NCI-H446 (cell line): ENCODE measurements around the gene OVCH1.

Source experiments
- DNase-seq, 2 experiments: peaks; one replicate each; lab custom pipeline; 2025; lab: John Stamatoyannopoulos, UW

The OVCH1 gene, protein sequence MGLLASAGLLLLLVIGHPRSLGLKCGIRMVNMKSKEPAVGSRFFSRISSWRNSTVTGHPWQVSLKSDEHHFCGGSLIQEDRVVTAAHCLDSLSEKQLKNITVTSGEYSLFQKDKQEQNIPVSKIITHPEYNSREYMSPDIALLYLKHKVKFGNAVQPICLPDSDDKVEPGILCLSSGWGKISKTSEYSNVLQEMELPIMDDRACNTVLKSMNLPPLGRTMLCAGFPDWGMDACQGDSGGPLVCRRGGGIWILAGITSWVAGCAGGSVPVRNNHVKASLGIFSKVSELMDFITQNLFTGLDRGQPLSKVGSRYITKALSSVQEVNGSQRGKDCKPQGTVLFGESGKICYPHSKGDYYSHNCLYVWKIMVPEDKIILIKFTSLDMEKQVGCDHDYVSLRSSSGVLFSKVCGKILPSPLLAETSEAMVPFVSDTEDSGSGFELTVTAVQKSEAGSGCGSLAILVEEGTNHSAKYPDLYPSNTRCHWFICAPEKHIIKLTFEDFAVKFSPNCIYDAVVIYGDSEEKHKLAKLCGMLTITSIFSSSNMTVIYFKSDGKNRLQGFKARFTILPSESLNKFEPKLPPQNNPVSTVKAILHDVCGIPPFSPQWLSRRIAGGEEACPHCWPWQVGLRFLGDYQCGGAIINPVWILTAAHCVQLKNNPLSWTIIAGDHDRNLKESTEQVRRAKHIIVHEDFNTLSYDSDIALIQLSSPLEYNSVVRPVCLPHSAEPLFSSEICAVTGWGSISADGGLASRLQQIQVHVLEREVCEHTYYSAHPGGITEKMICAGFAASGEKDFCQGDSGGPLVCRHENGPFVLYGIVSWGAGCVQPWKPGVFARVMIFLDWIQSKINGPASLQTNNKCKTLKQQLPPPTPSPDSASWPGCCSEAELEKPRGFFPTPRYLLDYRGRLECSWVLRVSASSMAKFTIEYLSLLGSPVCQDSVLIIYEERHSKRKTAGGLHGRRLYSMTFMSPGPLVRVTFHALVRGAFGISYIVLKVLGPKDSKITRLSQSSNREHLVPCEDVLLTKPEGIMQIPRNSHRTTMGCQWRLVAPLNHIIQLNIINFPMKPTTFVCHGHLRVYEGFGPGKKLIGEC

DNA sequence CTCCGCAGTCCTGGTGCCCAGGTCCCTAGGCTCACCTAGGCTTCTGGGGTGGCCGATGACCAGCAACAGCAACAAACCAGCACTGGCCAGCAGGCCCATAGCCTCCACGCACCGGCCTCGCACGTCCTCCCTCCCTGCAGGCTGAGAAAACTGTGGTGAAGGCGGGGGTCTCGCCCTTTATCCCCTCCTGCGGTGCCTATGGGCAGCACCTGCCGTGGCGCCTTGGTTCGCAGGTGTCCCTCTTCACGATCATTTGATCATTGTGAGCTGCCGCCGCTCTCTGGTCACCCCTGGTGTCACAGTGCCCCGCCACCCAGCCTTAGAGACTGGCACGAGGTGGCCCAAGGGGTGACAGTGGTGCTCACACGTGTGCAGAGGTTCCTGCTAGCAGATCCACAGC lies at the start of gene OVCH1:
OVCH1 (minus strand) TSS at position 99 of the 400 bp plus-strand sequence; CDS start at position 99, 0 bp downstream.
- no peak for DNase-seq

DNA sequence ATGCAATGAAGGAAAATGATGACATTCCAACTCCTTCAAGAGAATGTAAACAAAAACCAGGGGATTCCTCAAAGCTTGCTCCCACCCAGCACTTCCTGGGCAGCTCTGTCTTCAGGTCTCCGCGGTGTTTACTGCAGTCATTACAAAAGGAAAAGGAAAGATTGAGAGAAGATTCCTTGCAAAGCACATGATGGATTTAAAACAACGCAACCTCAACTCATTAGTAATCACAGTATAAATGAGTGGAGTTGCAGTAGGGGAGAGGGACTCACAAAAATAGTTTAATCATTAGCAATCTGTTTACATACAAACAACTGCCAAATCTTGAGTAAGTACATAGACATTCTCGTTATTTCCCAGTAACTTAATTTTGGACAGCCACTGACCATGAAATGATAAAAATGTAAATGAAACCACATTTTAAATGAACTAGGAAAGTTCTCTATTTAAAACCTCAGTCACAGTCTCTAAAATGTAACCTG lies 49.7 kb upstream of the OVCH1 start:
- no peak for DNase-seq

- DNase-seq: no peak
Measured at GRCh38 chr12:29546000-29546399, 48.5 kb upstream of the OVCH1 start.

DNA sequence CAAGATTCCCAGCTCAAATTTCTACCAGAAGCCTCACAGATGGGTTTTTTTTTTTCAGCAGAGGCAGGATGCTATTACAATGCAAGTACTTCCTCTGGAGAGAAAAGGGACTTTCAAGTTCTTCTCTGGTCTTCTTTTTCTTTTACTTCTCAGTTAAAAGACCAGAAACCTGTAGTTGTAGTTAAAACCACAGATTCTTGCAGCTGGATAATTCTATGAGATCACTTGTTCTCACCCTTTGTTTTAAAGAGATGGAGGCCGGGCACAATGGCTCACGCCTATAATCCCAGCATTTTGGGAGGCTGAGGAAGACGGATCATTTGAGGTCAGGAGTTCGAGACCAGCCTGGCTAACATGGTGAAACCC lies 47.6 kb upstream of the OVCH1 start:
- no peak for DNase-seq

DNA sequence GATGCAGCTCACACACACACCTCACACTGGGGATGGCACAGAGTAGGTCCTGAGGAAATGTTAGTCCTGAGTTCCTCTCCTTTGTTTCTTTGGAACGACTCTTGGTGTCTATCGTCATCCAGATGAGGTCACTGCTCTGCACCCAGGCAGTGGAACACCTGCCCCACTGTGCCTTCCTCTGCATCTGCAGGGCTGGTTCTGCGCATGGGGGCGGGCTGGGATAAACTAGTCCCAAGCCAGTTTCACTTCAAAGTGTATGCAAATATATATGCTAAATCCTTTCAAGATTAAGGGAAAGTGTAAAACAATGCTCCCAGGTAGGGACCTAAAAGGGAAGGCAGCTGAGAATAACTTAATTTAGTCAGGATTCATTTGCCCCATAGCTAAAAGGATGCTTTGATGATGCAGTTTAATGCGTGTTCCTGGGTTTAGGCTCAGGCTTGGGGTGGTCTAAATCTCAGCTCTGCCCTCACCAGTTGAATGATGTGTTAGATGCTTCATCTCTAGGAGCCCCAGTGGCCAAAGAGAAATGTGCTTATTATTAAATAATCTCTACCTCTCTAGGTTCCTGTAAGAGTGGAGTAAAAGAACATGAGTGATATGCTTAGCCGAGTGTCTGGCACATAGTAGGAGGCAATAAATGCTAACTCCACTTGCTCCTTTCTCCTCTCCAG lies 47.1 kb upstream of the OVCH1 start:
- no peak for DNase-seq

GRCh38 chr12:29543036-29543435 lies 45.5 kb upstream of the OVCH1 start:
- DNase-seq: no peak

GRCh38 chr12:29537298-29537697 lies 39.8 kb upstream of the OVCH1 start:
- no peak for DNase-seq

DNA sequence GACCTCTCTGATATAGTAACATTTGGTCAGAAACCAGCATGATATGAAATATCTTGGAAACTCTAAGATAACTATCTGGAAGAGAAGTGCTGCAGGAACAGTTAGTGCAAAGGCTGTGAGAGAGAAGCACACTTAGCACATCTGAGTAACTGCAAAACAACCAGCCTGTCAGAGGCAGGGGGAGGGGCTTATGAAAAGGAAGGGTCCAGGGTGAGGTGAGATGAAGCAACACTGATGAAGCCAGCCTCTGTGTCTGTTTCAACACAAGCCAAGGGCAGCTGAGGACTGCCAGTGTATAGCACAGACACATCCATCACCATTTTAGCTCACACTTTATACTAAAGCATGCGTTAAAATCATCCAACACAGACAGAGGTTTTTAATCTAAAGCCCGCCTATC lies 37.4 kb upstream of the OVCH1 start:
- DNase-seq: no peak

GRCh38 chr12:29533815-29534489 lies 36.5 kb upstream of the OVCH1 start:
- DNase-seq: no peak

- no peak for DNase-seq
Measured at GRCh38 chr12:29531471-29531870, 34.0 kb upstream of the OVCH1 start.

DNA sequence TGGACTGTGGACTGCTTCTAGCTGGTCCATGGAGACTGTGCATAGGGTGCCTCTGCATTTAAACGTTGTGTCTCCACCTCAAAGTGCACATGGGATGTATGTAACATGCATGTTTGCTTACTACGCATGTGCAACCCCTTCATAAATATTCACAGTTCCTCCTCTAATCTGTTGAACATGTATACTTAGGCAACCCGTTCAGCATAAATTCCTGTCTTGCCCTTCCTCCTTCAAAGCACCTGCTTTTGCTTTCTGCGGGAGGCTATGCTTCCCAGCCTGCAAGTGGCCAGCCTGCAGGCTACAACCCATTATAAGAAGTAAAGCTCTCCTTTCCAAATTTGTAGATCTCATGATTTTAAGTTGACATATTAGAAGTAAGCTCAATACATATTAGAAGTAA lies 33.0 kb upstream of the OVCH1 start:
- DNase-seq: no peak

DNA sequence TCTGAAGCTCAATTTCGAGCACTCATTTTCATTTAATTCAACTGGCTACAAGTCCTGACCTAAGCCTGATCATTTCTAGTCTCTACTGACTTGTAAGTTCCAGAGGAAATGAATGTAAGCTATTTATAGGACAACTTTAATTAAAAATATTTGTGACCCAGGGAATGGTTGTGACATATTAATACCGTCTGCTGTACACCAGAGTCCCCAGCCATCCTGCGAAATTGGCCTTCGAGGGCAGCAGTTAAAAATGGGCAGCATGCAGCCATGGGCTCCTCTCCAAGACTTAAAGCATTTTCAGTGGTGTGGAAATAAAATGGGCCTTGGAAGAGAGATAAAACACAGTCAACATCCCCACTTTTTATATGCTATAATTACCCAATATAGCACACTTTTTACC lies 30.7 kb upstream of the OVCH1 start:
- DNase-seq: peak in 1 of 2 experiments; percentile 18

DNA sequence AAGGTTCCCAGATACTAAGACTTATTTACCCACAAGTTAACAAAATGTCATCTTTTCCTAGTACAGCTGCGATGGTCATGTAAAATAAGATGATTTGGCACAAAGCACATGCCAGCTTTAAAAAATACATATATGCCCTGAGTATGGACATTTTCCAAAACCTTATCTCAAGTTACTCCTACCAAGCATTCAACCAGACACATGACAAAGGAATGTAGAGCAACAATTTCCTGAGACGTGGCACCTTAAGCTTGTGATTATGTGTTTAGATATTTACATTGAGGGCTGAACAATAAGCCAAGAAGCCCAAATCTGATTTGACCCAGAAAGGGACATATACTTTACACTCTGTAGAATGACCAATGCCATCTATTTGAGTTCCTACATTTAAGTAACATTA lies 24.5 kb upstream of the OVCH1 start:
- no peak for DNase-seq

- peak in 1 of 2 experiments; percentile 47 for DNase-seq
Measured at GRCh38 chr12:29519585-29520182, 22.2 kb upstream of the OVCH1 start.

GRCh38 chr12:29518407-29518806 lies 20.9 kb upstream of the OVCH1 start:
- no peak for DNase-seq

GRCh38 chr12:29517264-29517663 lies 19.8 kb upstream of the OVCH1 start:
- peak in 1 of 2 experiments; percentile 4 for DNase-seq

GRCh38 chr12:29516431-29516875 lies 19.0 kb upstream of the OVCH1 start:
- no peak for DNase-seq

- no peak for DNase-seq
Measured at GRCh38 chr12:29510591-29511185, 13.2 kb upstream of the OVCH1 start.

- no peak for DNase-seq
Measured at GRCh38 chr12:29509503-29509902, 12.0 kb upstream of the OVCH1 start.

DNA sequence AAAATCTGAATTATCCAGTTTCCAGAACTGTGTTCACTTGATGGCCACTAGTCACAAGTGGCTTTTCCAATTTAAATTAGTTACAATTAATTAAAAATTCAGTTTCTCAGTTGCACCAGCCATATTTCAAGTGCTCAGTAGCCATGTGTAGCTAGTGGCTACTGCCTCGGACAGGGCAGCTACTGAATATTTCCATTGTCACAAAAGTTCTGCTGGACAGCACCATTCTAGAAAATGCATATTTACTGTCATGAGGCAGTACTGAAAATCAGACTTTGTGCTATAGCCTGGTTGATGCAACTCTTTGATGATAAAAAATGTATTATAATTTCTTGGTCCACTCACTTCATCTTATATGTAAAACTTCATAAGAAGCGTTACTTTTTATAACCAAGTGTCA lies 11.5 kb upstream of the OVCH1 start:
- no peak for DNase-seq
